ENCODE measurements around the gene KRT83.

GRCh38 chr12:52320784-52321400, at the start of gene KRT83:
- no peak for TF ChIP-seq CTCF (IDR thresholded peaks at IDR 0.05)
- no peak for TF ChIP-seq POLR2A (IDR thresholded peaks at IDR 0.05)

Data from uterus (tissue), 2 donors.